ENCODE data around the gene ARL14EP.

Gene ARL14EP

GRCh38 chr11:30310623-30311022 is 12.3 kb upstream of the ARL14EP start:
- Histone ChIP-seq H3K9me3 (replicated peaks; ENCODE audit: low read length) (no peaks in the 10 kb centered on the region), H3K4me3 (ENCODE audit: low read length) (no peak overlapping the region), H3K9ac (ENCODE audit: low read depth, low read length) (no peak overlapping the region), H3K4me2 (ENCODE audit: low read length) (no peak overlapping the region), H3K36me3 (ENCODE audit: insufficient read depth, low read length) (no peaks in the 10 kb centered on the region), H3K4me1 (ENCODE audit: control insufficient read depth, insufficient read depth, low read length) (no peaks in the 10 kb centered on the region), H3K27me3 (ENCODE audit: control insufficient read depth, insufficient read depth, low read length) (peaks cover 4% of the 10 kb centered on the region)

- Histone ChIP-seq H3K9ac (ENCODE audit: low read depth, low read length) (no peak overlapping the region), H3K27me3 (ENCODE audit: control insufficient read depth, insufficient read depth, low read length) (peaks cover 6% of the 10 kb centered on the region), H3K9me3 (replicated peaks; ENCODE audit: low read length) (no peaks in the 10 kb centered on the region), H3K4me3 (ENCODE audit: low read length) (no peak overlapping the region), H3K4me2 (ENCODE audit: low read length) (no peak overlapping the region), H3K4me1 (ENCODE audit: control insufficient read depth, insufficient read depth, low read length) (no peaks in the 10 kb centered on the region), H3K36me3 (ENCODE audit: insufficient read depth, low read length) (no peaks in the 10 kb centered on the region)
These were observed 11.7 kb upstream of the ARL14EP start for GRCh38 chr11:30311189-30311588.

- Histone ChIP-seq H3K4me2 (ENCODE audit: low read length) (no peak overlapping the region), H3K4me1 (ENCODE audit: control insufficient read depth, insufficient read depth, low read length) (no peaks in the 10 kb centered on the region), H3K9me3 (replicated peaks; ENCODE audit: low read length) (no peaks in the 10 kb centered on the region), H3K27me3 (ENCODE audit: control insufficient read depth, insufficient read depth, low read length) (peaks cover 13% of the 10 kb centered on the region), H3K9ac (ENCODE audit: low read depth, low read length) (no peak overlapping the region), H3K36me3 (ENCODE audit: insufficient read depth, low read length) (no peaks in the 10 kb centered on the region), H3K4me3 (ENCODE audit: low read length) (no peak overlapping the region)
These were observed 10.7 kb upstream of the ARL14EP start for GRCh38 chr11:30312243-30312642.

GRCh38 chr11:30313580-30313979 is 9.3 kb upstream of the ARL14EP start:
- Histone ChIP-seq H3K4me1 (ENCODE audit: control insufficient read depth, insufficient read depth, low read length) (no peaks in the 10 kb centered on the region), H3K36me3 (ENCODE audit: insufficient read depth, low read length) (no peaks in the 10 kb centered on the region), H3K4me2 (ENCODE audit: low read length) (no peak overlapping the region), H3K9ac (ENCODE audit: low read depth, low read length) (no peak overlapping the region), H3K4me3 (ENCODE audit: low read length) (no peak overlapping the region), H3K9me3 (replicated peaks; ENCODE audit: low read length) (no peaks in the 10 kb centered on the region), H3K27me3 (ENCODE audit: control insufficient read depth, insufficient read depth, low read length) (peaks cover 22% of the 10 kb centered on the region)

GRCh38 chr11:30314625-30315024 is 8.3 kb upstream of the ARL14EP start:
- H3K9ac ChIP-seq (ENCODE audit: low read depth, low read length), result no peak overlapping the region
- no peaks in the 10 kb centered on the region for H3K36me3 ChIP-seq (ENCODE audit: insufficient read depth, low read length)
- no peak overlapping the region for H3K4me3 ChIP-seq (ENCODE audit: low read length)
- no peak overlapping the region for H3K4me2 ChIP-seq (ENCODE audit: low read length)
- no peaks in the 10 kb centered on the region for H3K4me1 ChIP-seq (ENCODE audit: control insufficient read depth, insufficient read depth, low read length)
- H3K27me3 ChIP-seq (ENCODE audit: control insufficient read depth, insufficient read depth, low read length), result peaks cover 25% of the 10 kb centered on the region
- H3K9me3 ChIP-seq (replicated peaks; ENCODE audit: low read length), result no peaks in the 10 kb centered on the region

- H3K4me1 ChIP-seq (ENCODE audit: control insufficient read depth, insufficient read depth, low read length), result no peaks in the 10 kb centered on the region
- no peaks in the 10 kb centered on the region for H3K9me3 ChIP-seq (replicated peaks; ENCODE audit: low read length)
- H3K27me3 ChIP-seq (ENCODE audit: control insufficient read depth, insufficient read depth, low read length), result peaks cover 25% of the 10 kb centered on the region
- no peak overlapping the region for H3K4me2 ChIP-seq (ENCODE audit: low read length)
- H3K9ac ChIP-seq (ENCODE audit: low read depth, low read length), result no peak overlapping the region
- no peaks in the 10 kb centered on the region for H3K36me3 ChIP-seq (ENCODE audit: insufficient read depth, low read length)
- no peak overlapping the region for H3K4me3 ChIP-seq (ENCODE audit: low read length)
These were observed 6.7 kb upstream of the ARL14EP start for GRCh38 chr11:30316237-30316636.

- Histone ChIP-seq H3K36me3 (ENCODE audit: insufficient read depth, low read length) (no peaks in the 10 kb centered on the region), H3K4me2 (ENCODE audit: low read length) (no peak overlapping the region), H3K27me3 (ENCODE audit: control insufficient read depth, insufficient read depth, low read length) (peaks cover 25% of the 10 kb centered on the region), H3K9ac (ENCODE audit: low read depth, low read length) (no peak overlapping the region), H3K9me3 (replicated peaks; ENCODE audit: low read length) (no peaks in the 10 kb centered on the region), H3K4me3 (ENCODE audit: low read length) (no peak overlapping the region), H3K4me1 (ENCODE audit: control insufficient read depth, insufficient read depth, low read length) (no peaks in the 10 kb centered on the region)
These were observed 5.9 kb upstream of the ARL14EP start for GRCh38 chr11:30317030-30317429.

- Histone ChIP-seq H3K27me3 (ENCODE audit: control insufficient read depth, insufficient read depth, low read length) (peaks cover 22% of the 10 kb centered on the region), H3K4me1 (ENCODE audit: control insufficient read depth, insufficient read depth, low read length) (peaks cover 9% of the 10 kb centered on the region), H3K9ac (ENCODE audit: low read depth, low read length) (no peak overlapping the region), H3K9me3 (replicated peaks; ENCODE audit: low read length) (no peaks in the 10 kb centered on the region), H3K4me2 (ENCODE audit: low read length) (no peak overlapping the region), H3K4me3 (ENCODE audit: low read length) (no peak overlapping the region), H3K36me3 (ENCODE audit: insufficient read depth, low read length) (no peaks in the 10 kb centered on the region)
These were observed 1.6 kb upstream of the ARL14EP start for GRCh38 chr11:30321321-30321720.

GRCh38 chr11:30322191-30322590 is 713 bp upstream of the ARL14EP start:
- peak overlapping the region; percentile 79 for H3K4me3 ChIP-seq (ENCODE audit: low read length)
- no peaks in the 10 kb centered on the region for H3K9me3 ChIP-seq (replicated peaks; ENCODE audit: low read length)
- peak overlapping the region; percentile 79 for H3K4me2 ChIP-seq (ENCODE audit: low read length)
- no peaks in the 10 kb centered on the region for H3K36me3 ChIP-seq (ENCODE audit: insufficient read depth, low read length)
- H3K4me1 ChIP-seq (ENCODE audit: control insufficient read depth, insufficient read depth, low read length), result peaks cover 9% of the 10 kb centered on the region
- peak overlapping the region; percentile 87 for H3K9ac ChIP-seq (ENCODE audit: low read depth, low read length)
- H3K27me3 ChIP-seq (ENCODE audit: control insufficient read depth, insufficient read depth, low read length), result peaks cover 16% of the 10 kb centered on the region

GRCh38 chr11:30326114-30326778 is 3.3 kb downstream of the ARL14EP start:
- Histone ChIP-seq H3K4me1 (ENCODE audit: control insufficient read depth, insufficient read depth, low read length) (peaks cover 25% of the 10 kb centered on the region), H3K27me3 (ENCODE audit: control insufficient read depth, insufficient read depth, low read length) (no peaks in the 10 kb centered on the region), H3K9me3 (replicated peaks; ENCODE audit: low read length) (no peaks in the 10 kb centered on the region), H3K4me2 (ENCODE audit: low read length) (peak overlapping the region; percentile 23), H3K36me3 (ENCODE audit: insufficient read depth, low read length) (peaks cover 8% of the 10 kb centered on the region), H3K9ac (ENCODE audit: low read depth, low read length) (no peak overlapping the region), H3K4me3 (ENCODE audit: low read length) (no peak overlapping the region)

GRCh38 chr11:30326906-30327305 is 4.0 kb downstream of the ARL14EP start:
- no peaks in the 10 kb centered on the region for H3K27me3 ChIP-seq (ENCODE audit: control insufficient read depth, insufficient read depth, low read length)
- peaks cover 15% of the 10 kb centered on the region for H3K36me3 ChIP-seq (ENCODE audit: insufficient read depth, low read length)
- H3K4me2 ChIP-seq (ENCODE audit: low read length), result no peak overlapping the region
- H3K4me3 ChIP-seq (ENCODE audit: low read length), result no peak overlapping the region
- H3K9me3 ChIP-seq (replicated peaks; ENCODE audit: low read length), result no peaks in the 10 kb centered on the region
- H3K4me1 ChIP-seq (ENCODE audit: control insufficient read depth, insufficient read depth, low read length), result peaks cover 25% of the 10 kb centered on the region
- no peak overlapping the region for H3K9ac ChIP-seq (ENCODE audit: low read depth, low read length)

GRCh38 chr11:30328681-30329080 is 5.8 kb downstream of the ARL14EP start:
- Histone ChIP-seq H3K27me3 (ENCODE audit: control insufficient read depth, insufficient read depth, low read length) (no peaks in the 10 kb centered on the region), H3K9ac (ENCODE audit: low read depth, low read length) (peak overlapping the region; percentile 35), H3K9me3 (replicated peaks; ENCODE audit: low read length) (no peaks in the 10 kb centered on the region), H3K4me2 (ENCODE audit: low read length) (peak overlapping the region; percentile 45), H3K36me3 (ENCODE audit: insufficient read depth, low read length) (peaks cover 32% of the 10 kb centered on the region), H3K4me1 (ENCODE audit: control insufficient read depth, insufficient read depth, low read length) (peaks cover 25% of the 10 kb centered on the region), H3K4me3 (ENCODE audit: low read length) (no peak overlapping the region)

Measured in skeletal muscle satellite cell (primary cell).